LHCN-M2 (cell line): Measurements from ENCODE around the gene BMF. TPM values are rescaled to one million over a fixed set of nuclear protein-coding genes. Genes with fewer than 3 reads are reported as not detected.

Experiments
- DNase-seq: peaks from one replicate; pipeline ENCODE4 v3.0.0-alpha.2; 2012; ENCODE audit warnings: low read depth
- total RNA-seq: library from RNA; depleted of rRNA; stranded (reverse); fragments of >200 nt; gene quantifications from 2 replicates; pipeline ENCODE4 v1.2.3, GENCODE V29; 2014

Gene BMF
- total RNA-seq, 1 experiment from 2014 or later, result 8.7 TPM

DNA sequence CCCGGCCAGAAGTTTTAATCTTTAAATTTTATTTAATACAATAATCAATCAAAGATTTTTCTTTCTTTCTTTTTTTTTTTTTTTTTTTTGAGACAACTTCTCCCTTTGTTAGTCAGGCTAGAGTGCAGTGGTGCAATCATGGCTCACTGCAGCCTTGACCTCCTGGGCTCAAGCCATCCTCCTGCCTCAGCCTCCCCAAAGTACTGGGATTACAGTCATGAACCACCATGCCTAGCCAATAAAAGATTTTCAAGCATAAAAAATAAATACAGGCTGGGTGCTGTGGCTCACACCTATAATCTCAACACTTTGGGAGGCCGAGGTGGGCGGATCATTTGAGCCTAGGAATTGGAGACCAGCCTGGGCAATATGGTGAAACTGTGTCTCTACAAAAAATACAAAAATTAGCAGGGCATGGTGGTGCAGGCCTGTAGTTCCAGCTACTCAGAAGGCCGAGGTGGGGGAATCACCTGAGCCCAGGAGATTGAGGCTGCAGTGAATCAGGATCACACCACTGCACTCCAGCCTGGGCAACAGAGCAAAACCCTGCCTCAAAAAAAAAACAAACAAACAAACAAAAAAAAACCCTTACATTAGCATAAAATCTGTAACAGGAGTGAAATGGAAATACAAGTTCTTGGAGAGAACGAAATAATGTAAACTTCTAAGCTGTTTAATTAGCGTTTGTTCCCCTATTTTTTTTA is 40.6 kb downstream of the BMF start:
- no peak for DNase-seq

DNA sequence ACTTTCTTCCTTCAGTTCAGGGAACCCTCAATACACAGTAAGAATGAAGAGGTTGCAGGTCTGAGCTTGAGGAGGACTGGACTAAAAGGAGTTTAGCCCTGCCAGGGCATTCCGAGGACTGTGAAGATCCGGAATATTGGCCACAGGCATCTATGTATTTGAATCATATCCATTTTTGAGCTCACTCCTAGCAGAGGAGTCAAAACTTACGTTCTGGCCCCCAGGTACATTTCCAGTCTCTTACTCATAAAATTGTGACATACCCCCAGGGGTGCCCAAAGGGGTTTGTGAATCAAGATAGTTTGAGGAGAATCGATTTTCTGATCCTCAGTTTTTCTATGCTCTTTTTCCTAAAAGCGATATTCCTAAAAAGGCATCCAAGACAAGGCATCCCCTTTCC is 42.1 kb downstream of the BMF start:
- no peak for DNase-seq

DNA sequence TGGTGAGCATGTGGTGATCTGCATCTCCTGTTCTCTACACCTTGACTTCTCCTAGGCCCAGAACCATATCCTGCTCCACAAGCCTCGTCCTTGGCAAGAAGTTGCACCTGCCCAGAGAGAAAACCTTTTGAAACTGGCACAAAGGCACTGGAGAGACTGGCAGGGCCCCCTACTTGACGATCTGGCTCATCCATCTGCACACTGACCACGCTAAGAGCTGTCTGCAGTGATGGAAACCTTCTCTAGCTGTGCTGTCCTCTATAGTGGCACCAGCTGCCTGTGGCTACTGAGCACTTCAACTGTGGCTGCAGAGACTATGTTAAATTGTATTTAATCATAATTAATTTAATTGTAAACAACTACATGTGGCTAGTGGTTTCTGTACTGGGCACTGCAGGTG is 43.5 kb downstream of the BMF start:
- DNase-seq, result no peak

DNA sequence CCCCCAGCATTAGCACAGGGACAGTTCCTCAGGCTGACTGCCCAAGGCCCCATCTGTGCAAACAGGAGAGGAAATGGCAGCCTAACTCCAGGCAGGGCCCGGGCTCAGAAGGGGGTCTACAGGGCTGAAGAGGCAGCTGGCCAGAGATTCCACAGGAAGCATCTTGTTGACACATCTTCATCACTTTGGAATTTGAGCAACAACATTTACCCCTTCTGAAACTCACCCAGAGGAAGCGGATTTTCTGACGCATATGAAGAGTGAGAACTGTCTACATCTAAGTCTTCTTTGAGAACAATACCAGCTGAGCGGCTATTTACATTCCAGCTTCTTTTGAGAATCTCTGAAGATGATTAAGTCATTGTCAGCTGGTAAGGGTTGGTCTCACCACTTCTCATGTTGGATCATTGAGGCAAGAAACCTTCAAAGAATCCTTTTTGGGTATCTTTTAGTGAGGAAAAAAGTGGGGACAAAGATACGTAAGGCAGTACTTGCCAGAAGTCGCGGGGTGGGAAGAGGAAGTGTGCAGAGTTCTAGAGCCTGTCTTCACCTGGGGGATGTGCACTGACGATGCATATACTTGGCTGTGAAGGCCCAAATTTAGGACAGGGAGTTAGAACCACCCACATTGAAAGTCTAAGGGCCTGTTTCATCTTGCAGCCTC is 44.3 kb downstream of the BMF start:
- peak; percentile 97 for DNase-seq

DNA sequence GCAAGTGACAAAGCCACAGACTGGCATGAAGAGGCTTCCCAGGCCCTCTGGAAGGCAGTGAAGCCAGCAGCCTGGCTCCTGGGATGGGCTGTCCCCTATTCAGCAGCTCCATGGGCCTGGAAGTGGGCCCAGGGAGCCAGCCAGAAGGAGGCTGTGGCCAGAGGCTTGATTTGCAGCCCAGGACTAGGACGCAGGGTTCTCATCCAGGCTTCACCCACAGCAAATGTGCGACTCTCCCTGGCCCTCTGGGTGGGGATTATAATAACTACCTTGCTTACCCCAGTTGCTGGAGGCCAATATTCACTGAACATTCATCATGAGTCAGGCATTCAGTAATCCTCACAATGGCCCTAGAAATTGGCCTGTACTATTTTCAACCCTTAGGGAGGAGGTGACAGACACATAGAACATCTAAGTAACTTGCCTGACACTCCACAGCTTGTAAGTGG is 45.1 kb downstream of the BMF start:
- DNase-seq, result peak; percentile 96

DNA sequence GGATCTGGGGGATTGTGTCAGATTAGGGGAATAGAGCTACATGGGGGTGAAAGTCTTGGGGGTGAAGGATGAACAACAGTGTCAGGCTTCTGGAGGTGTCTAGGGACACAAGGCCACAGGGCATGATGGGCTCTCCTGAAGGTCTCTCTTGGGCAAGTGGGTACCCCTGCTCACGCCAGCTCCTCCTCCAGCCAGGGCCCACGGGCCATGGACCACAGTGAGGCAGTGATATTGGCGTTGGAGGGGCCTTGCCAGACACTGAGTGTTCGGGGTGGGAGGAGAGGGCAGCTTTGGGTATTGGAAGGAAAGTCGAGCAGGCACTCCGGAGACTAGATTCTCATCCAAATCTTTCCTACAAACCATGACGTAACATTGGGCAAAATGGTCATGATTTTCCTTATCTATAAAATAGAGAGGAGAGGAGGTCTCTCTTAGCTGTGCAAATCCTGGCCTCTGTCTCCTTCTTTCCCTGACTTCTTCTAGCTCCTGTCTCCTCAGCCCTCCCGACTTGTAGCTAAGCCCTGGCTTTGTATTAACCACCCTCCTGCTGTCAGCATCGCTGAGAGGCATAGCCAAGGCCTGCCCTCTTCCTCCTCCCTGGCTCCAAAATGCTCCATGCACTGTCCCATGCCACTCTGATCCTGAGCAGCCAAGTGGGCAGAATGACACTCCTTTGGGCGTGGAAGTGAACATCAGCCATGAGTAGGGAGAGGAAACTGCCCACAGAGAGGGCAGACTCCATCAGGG is 45.7 kb downstream of the BMF start:
- peak; percentile 32 for DNase-seq

DNA sequence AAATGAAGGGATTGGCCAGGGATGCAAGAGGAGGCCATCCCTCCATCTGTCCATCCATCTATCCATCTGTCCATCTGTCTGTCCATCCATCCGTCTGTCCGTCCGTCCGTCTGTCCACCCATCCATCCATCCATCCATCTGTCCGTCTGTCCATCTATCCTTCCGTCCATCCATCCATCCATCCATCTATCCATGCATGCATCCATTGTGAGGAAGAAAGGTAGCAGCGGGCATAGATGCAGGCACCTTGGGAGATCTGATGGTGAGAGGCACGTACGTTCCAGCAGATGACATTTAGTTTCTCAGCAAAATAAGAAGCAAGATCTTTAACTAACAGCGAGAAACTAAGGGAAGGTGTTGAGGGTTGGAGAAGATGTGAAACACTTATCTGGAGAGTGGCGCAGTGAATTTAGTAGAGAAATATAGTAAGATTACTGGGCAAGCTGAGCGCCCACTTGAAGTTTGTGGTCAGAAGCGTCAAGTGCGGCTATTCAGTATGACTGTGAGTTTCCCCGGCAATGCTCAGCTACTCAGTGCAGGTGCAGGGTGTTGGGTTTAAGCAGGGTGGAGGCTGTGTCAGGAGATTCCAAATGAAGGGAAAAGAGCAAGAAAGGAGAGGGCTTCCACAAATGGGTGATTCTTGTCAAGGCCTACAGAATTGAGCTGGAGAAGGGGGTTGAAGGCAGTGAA is 47.3 kb downstream of the BMF start:
- DNase-seq, result no peak

DNA sequence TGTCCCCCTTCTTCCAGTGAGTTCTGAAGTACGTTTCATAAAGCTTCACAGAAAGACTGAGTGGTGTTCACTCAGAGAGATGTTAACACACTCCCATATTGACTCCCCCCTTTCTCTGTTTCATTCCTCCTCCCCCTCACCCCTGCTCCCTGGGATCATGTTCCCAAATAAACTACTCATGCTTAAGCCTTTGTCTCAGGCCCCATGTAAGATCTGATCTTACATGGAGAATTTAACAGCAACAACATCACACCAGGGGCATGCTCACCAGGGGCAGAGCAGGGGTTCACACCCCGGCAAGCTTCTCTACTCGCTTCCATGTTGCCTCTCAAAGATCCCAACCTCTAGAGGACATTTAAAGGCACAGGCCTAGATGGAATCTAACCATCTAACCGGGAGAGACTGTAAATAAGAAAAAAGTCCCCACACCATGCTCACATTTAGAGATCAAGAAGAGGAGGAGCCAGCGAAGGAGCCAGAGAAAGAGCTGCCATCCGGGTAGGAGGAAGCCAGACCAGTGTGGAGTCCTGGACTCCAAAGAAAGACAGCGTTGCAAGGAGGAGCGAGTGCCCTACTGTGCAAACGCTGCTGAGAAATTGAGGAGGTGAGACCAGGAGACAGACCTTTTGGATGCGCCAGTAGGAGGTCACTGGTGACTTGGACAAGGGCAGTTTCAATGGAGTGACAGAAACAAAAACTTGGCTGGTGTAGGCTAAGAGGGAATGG is 48.3 kb downstream of the BMF start:
- no peak for DNase-seq

DNA sequence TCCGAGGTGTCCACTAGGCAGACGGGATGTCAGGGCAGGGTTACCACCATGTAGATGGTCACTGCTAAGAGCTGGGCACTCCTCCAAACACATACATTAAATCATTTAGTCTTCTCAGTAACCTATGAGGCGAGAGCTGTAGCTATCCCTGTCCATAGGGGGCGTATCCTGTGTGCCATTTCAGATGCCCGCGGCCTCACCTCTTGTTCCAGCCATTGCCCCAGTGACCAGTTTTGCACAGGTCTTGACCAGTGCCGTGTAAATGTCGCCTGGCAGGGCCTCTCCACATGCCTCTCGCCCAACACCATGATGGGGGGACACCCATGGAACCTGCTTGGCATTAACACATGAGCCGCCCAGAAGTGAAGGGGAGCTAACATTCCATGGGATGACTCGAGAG is 48.9 kb downstream of the BMF start:
- no peak for DNase-seq

DNA sequence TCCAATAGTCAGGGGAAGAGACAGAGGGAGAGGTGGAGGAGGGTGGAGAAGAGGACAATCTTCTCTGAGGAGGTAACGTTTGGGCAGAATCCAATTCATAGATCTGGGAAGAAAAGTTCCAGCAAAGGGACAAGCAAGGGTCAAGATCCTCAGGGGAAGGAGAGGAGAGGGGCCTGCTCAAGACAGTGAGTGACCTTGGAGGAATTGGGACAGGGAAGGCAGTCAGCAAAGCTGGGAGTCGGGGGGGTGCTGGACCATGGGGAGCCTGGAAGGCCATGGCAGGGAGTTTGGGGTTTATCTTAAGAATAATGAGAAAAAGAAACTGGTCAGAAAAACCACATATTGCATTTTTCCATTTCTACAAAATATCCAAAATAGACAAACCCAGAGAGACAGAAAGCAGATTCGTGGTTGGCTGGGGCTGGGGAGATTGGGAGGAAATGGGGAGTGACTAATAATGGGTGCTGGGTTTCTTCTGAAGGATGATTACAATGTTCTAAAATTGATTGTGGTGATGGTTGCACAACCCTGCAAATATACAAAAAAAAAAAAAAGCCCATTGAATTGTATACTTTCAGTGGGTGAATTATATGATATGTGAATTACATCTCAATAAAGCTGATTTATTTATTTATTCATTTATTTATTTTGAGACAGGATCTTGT is 50.1 kb downstream of the BMF start:
- peak; percentile 81 for DNase-seq

DNA sequence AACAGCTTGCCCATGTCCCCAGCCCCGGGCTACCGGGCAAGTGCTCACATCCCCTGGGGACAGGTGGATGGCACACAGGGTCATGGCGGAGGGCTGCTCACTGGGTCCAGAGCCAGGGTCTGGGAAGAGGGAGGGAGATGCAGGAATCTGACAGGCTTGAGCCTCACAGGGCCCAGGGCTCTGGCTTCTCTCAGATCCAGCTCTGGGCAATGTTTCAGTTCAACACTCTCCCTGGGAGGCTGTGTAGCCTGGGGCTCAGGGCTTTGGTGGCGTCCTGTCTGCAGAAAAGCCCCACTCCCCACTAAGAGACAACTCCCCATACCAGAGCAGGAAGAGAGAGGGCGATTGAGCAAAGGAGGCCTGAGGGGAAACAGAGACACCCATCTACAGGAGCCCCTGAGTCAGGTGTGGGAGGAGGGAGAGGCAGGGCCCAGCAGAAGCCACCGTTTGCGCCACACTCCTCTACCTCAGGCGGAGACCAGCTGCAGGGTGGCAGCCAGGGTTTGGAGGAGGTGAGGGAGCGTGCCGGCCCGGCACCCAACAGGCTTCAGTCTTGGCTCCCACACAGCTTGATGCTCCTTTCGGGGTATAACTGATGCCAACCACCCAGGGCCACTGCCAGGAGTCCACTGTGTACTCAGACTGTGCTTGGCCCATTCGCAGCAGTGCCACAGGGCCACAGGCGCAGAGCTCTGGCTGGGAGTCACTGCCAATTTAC is 52.9 kb downstream of the BMF start:
- DNase-seq, result no peak

DNA sequence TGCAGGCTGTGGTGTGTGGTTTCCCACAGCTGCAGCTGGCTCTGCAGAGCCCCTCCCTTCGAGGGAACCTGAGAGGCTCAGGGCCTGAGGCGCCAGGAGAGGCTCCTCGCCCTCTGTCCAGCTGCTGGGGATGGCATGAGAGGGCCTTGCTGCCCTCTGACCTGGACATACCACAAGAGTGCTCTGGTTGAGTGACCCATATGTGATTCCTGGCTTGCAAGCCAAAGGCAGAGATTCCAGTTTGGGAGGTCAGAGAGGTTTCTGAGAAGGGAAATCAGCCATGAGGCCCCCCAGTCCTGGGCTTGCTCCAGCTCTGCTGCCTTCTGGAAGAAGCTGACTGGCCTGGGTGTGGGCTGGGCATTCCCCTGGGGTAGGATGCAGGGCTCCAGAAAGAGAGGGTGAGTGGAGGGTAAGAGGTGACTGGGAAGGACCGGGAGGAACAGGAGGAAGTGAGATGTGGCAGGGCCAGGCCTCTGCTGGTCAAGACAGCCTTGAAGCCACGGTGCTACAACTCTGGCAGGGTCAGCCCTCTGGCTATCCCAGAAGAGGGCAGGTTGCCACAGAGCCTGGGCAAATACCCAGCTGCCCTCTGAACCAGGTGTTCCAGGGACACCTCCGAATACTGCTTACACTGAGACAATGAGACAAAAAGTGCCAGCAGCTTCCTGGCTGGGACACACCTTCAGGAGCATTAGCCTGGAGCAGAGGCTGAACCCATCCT is 53.7 kb downstream of the BMF start:
- peak; percentile 99 for DNase-seq

DNA sequence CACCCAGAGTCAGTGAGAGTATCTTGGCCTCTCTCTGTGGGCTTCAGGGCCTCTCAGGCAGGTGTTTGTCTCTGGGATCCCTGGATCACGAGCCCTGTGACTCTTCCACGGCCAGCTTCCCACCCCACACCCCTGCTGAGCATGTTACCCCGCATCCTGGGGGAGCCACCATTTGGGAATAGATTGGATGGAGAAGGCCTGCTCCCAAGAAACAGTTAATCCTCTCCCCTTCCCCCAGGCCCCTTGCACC is 54.1 kb downstream of the BMF start:
- no peak for DNase-seq

DNA sequence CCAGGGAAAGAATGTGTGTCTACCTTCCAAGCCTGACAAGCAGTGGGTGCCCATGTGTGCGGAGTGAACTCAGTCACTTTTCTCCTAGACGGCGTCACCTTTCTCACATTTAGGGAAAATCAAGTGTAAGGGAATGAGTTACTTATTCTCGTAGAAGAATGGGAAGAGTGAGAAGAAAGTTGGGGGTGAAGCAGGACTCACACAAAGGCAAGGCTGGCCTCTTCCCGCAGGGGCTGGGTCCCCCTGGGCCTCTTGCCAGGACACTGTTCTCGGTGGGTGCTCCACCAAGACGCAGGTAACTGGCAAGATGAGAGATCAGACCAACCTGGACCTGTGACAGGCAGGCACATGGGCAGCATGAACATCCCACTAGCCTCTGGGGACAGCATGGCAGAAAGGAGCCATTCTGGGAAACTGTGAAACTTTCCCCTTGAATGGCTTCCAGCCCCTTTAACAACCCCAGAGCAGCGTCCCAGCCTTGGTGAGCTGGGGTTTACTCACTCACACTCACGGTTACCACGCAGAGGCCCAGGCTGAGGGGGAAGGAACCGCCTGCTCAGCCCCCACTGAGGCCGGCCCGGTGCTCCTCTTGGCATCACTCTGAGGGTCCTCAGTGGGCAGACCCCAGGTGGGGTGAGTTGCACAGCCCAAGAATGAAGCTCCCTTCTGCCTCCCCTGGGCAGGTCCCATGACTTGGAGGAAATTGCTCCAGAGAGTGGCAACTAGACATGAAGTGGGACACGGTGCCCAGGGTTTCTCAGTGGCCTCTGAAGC is 54.7 kb downstream of the BMF start:
- no peak for DNase-seq

DNA sequence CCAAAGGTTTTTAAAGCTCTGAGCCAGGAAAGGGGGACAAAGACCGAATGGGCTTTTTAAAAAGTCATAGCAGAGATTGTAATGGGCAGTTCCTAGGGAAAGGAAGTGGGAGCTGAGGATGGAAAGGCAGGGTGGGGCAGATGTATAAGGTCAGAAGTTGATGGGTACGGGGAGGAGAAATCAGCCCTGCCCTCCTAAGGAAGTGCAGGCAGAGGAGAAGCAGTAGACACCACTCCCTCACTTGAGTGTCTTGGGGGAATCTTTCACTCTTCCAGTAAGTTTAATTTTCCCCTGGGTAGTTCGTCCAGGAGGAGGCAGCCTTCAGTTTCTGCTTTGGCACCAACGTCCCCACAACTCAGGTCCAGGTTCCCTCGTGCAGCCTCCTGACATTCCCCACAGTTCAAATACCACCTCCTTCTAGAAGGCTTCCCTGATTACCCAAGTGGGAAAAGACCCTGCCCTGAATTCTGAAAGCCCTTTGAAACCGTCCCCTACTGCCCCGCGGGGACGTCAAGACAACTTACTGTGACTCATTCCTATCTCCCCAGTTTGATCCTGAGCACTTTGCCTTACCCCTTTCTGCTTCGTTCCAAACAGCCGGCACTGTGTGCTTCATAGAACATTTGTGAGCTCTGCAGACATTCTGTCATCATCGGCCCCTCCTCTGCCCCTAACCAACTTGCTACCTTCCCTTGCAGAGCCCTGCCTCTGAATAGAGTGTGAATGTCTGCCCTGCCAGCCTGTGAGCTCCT is 55.4 kb downstream of the BMF start:
- no peak for DNase-seq

DNA sequence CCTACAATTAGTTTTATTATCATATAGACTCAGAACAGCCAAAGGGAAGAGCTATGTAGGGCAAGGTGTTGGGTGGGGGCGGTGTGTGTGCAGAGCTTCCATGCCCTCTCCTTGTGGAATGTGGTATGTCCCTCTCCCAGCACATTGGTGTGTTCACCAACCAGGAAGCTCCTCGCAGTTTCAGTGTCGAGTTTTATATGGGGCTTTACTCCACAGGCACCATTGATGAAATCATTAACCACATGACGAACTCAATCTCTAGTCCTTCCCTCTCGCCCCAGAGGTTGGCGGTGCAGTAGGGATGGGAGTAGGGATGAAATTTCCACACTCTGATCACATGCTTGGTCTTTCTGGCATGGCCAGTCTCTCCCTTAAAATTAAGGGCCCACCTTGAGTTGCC is 56.1 kb downstream of the BMF start:
- no peak for DNase-seq

DNA sequence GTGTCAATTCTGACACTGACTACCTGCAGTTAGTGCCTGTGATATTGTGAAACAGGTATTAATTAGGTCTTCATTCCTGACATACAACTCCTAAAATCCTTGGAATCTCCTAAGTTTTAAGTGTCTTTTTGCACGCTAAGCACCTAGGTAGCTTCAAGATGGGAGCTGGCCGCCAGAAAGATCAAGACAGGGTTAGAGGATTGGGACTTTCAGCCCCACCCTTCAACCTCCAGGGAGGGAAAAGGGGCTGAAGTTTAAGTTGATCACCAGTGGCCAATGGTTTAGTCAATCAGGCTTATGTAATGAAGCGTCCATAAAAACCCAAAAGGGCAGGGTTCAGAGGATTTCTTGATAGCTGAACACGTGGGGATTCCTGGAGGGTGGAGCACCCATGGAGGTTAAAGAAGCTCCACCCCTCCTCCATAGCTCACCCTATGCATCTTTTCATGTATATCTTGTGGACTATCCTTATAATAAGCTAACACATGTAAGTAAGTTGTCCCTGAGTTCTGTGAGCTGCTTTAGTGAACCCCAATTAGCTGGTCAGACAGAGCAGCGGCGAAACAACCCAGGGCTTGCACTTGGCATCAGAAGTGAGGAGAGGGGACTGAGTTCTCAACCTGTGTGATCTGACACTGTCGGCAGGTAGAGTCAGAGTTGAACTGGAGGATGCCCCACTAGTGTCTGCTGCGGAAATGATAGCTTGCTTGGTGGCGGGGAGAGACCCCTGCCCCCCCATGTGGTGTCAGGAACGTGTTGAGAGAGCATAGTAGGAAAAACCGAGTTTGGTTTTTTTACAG is 56.9 kb downstream of the BMF start:
- DNase-seq, result no peak
